Measurements from ENCODE around the gene NPW.

NPW gene

DNA sequence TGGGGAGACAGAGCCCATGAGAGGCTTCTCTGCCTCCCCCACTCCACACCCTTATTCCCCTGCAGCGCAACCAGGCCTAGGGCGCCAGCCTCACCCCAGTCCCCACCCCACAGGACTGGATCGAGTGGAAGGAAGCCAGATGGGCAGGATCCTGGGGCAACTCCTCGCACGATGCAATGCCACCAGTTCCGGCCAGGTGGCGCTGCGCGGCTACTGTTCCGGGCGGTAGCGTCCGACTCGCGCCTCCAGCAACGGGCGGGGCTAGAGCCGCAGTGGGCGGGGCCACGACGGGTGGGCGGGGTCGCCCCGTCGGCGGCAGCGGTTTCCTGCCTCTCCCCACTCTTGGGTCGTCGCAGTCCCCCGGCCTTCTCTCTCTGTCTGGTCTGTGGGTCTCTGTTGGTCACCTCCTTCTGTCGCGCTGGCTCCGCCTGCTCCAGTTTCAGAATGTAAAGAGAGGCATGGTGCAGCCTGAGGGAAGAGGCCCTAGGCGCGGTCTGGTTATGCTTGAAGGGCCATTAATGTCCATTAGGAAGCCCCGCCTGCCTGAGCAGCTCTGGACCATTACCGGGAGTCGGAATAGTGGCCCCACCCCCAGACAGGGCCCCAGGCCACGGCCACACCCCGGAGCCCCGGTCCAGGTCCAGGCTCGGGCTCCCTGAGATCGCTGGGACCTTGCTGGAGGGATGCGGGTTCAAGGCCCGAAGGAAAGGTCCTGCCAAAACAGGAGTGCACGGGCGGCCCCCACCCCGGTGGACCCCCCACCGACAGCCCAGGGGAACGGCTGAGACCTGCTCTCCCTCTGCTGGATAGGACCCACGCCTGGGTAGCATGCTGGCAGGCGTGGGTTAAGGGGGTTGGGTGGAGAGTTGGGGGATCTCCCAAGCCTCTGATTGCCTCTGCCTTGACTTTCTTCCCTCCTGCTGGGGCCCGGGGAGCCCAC is 3.8 kb downstream of the NPW start:
- TF ChIP-seq, protein P1, sequence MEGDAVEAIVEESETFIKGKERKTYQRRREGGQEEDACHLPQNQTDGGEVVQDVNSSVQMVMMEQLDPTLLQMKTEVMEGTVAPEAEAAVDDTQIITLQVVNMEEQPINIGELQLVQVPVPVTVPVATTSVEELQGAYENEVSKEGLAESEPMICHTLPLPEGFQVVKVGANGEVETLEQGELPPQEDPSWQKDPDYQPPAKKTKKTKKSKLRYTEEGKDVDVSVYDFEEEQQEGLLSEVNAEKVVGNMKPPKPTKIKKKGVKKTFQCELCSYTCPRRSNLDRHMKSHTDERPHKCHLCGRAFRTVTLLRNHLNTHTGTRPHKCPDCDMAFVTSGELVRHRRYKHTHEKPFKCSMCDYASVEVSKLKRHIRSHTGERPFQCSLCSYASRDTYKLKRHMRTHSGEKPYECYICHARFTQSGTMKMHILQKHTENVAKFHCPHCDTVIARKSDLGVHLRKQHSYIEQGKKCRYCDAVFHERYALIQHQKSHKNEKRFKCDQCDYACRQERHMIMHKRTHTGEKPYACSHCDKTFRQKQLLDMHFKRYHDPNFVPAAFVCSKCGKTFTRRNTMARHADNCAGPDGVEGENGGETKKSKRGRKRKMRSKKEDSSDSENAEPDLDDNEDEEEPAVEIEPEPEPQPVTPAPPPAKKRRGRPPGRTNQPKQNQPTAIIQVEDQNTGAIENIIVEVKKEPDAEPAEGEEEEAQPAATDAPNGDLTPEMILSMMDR (conservative IDR thresholded peaks at IDR 0.05): peak; percentile 84
- H3K27ac ChIP-seq: peak overlapping the region; percentile 54; the same call in 1 of the 2 replicates

- TF ChIP-seq, protein P1 (conservative IDR thresholded peaks at IDR 0.05): no peak
- H3K27ac ChIP-seq: peak overlapping the region; percentile 54; the same call in 1 of the 2 replicates
These were observed 4.4 kb downstream of the NPW start for GRCh38 chr16:2024032-2024420.

DNA sequence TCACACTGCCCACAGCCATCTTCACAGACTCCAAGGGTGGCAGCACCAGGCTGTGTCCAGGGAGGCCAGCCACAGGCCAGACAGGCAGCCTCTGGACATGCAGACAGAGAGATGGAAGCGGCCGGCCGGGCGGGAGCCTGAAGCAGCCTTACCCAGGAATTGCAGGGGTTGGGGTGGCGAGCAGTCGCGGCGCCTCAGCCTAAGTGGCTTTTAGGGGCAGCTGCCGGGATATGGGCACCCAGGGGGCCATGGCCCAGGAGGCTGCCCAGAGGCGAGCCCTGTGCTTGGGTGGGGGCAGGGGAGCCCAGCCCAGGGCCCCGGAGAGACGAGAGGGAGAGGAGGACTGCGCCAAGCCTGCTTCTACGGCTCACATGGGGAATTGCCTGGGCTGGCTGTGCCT is 5.7 kb downstream of the NPW start:
- no peak overlapping the region for H3K27ac ChIP-seq
- TF ChIP-seq, protein P1 (conservative IDR thresholded peaks at IDR 0.05): no peak

GRCh38 chr16:2025878-2026460 is 6.4 kb downstream of the NPW start:
- TF ChIP-seq, protein P1 (conservative IDR thresholded peaks at IDR 0.05): no peak
- H3K27ac ChIP-seq: peak overlapping the region; percentile 79; the same call in 1 of the 2 replicates

DNA sequence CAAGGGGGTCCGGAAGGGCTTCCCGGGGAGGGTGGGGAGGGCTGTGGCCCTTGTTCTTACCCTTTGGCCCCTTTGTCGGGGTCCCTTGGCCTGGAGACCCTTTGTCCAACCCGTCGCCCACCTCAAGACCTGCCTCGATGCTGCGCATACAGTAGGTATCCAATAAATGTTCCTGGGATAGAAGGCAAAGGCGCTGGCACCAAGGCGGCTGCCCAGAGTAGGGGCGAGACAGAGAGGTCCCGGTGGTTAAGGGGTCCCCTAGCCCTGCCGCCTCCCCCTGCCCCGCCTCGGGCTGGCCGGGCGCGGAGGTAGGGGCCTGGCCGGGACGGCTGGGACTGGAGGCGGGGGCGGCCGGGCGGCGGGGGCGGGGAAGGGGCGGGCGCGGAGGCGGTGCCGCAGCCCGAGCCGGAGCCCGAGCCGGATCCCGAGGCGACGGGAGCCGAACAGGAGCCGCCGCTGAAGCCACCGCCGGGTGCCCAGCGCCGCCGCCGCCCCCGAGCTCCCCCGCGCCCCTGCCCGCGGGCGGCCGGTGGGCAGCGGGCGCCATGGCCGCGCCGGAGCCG is 7.0 kb downstream of the NPW start, which contains the start of gene NHERF2:
Gene NHERF2, plus strand, starts transcription at position 442 of the 563 bp plus-strand sequence. Its CDS starts 104 bp downstream, at position 546.
- H3K27ac ChIP-seq: peak within 1 kb of the TSS; percentile 79
- TF ChIP-seq, protein P1 (conservative IDR thresholded peaks at IDR 0.05): no peak

GRCh38 chr16:2027024-2028010 is 7.7 kb downstream of the NPW start:
- TF ChIP-seq, protein P1 (conservative IDR thresholded peaks at IDR 0.05): no peak

More at GRCh38 chr16:2027024-2028010, 7.7 kb downstream of the NPW start:
- H3K27ac ChIP-seq: peak overlapping the region; percentile 79

All from VCaP (cell line).